T-cell (primary cell): ENCODE data around the gene AK4. TPM values are rescaled to one million over a fixed set of nuclear protein-coding genes. Genes with fewer than 3 reads are reported as not detected.

Experiments used
- ATAC-seq, 4 experiments: fragments of 200-7000 bp in 3 of 4; fragments of 150-1000 bp in 1 of 4; cut with Tn5 transposase; replicated peaks in 1 of 4; 1 replicate in 3 of 4; 2 replicates in 1 of 4; pipeline ENCODE4 v1.10.0; 2021; ENCODE audit warnings: moderate library complexity in 3 of 4, mild to moderate bottlenecking in 2 of 4, moderate number of reproducible peaks in 1 of 4
- CTCF ChIA-PET, 2 donors: fragments of 300-600 bp; sonication (Branson Sonifier 250); formaldehyde crosslinking; loops; one replicate each; lab custom pipeline; 2022; ENCODE audit warnings: antibody characterized with exemption in 2 of 2; lab: Charles Lee
- POLR2A ChIA-PET, 2 donors: fragments of 300-600 bp; sonication (Branson Sonifier 250); formaldehyde crosslinking; loops; one replicate each; lab custom pipeline; 2022; ENCODE audit warnings: antibody characterized with exemption in 2 of 2; lab: Charles Lee
- DNase-seq, 35 experiments: peaks; one replicate each; pipeline versions ENCODE4 v3.0.0 to v3.0.0-alpha.2; 2013 to 2023
- H3K27ac ChIP-seq: one replicate; pipeline ENCODE4 v1.5.1; 2013; ENCODE audit warnings: low read length
- H3K27me3 ChIP-seq, 2 experiments: replicated peaks in 1 of 2; 1 replicate in 1 of 2; 2 replicates in 1 of 2; pipeline versions ENCODE4 v1.6.1 to v1.7.0; 2013; ENCODE audit warnings: low read length in 1 of 2, mixed read lengths in 1 of 2; ENCODE audit not compliant: control insufficient read depth in 2 of 2, insufficient read depth in 2 of 2; ENCODE audit errors: extremely low read depth in 1 of 2
- H3K36me3 ChIP-seq, 2 donors: 1 replicate in 1 of 2; 2 replicates in 1 of 2; pipeline versions ENCODE4 v1.6.1 to v1.7.0; 2013; ENCODE audit warnings: low read length in 1 of 2; ENCODE audit not compliant: control insufficient read depth in 2 of 2, insufficient read depth in 1 of 2; ENCODE audit errors: extremely low read depth in 1 of 2
- H3K4me1 ChIP-seq, 2 experiments: 1 replicate in 1 of 2; 2 replicates in 1 of 2; pipeline versions ENCODE4 v1.6.1 to v1.7.0; 2013; ENCODE audit warnings: low read length in 2 of 2, mixed read lengths in 1 of 2; ENCODE audit not compliant: insufficient read depth in 2 of 2, control insufficient read depth in 1 of 2; ENCODE audit errors: extremely low read depth in 1 of 2
- H3K4me3 ChIP-seq, 2 donors: 1 replicate in 1 of 2; 2 replicates in 1 of 2; pipeline versions ENCODE4 v1.5.1 to v1.7.0; 2013; ENCODE audit warnings: mild to moderate bottlenecking in 2 of 2, low read length in 1 of 2, moderate library complexity in 1 of 2; ENCODE audit not compliant: control insufficient read depth in 1 of 2; ENCODE audit errors: extremely low read depth in 1 of 2
- H3K9me3 ChIP-seq: 2 replicates; pipeline ENCODE4 v1.7.0; 2013
- H3K27ac Mint-ChIP-seq, 2 donors: one replicate each; pipeline ENCODE4 v1.8.0; 2020 to 2021; ENCODE audit warnings: mild to moderate bottlenecking in 2 of 2, mixed read lengths in 2 of 2
- H3K27me3 Mint-ChIP-seq, 2 donors: one replicate each; pipeline ENCODE4 v1.8.0; 2021 to 2022; ENCODE audit warnings: mixed read lengths in 2 of 2
- H3K36me3 Mint-ChIP-seq: one replicate; pipeline ENCODE4 v1.8.0; 2021; ENCODE audit warnings: mixed read lengths
- H3K4me1 Mint-ChIP-seq, 3 donors: one replicate each; pipeline ENCODE4 v1.8.0; 2020 to 2022; ENCODE audit warnings: mixed read lengths in 3 of 3, mild to moderate bottlenecking in 1 of 3
- H3K4me3 Mint-ChIP-seq, 3 donors: one replicate each; pipeline ENCODE4 v1.8.0; 2020 to 2022; ENCODE audit warnings: mild to moderate bottlenecking in 3 of 3, mixed read lengths in 3 of 3, moderate library complexity in 3 of 3
- H3K9me3 Mint-ChIP-seq, 3 donors: one replicate each; pipeline ENCODE4 v1.8.0; 2020 to 2022; ENCODE audit warnings: mixed read lengths in 3 of 3
- WGBS: methylation state at CpG from one replicate; pipeline ENCODE4 v1.1.5; 2013; ENCODE audit warnings: missing lambda C conversion rate; ENCODE audit not compliant: insufficient coverage; 5-methylcytosine and 5-hydroxymethylcytosine counted together
- total RNA-seq, 35 experiments: library from RNA in 6 of 35; stranded (reverse) in 6 of 35; fragments of 120-200 nt in 1 of 35; gene quantifications; one replicate each; pipeline versions ENCODE4 v1.2.1 to v1.2.4 and lab custom pipeline; 2013 to 2026

Gene AK4
- total RNA-seq, 5 donors from 2014 or later (not counting 1 experiment from before 2014, with no cell fraction given): 0.18 to 2.4 (median 1.1) TPM

GRCh38 chr1:65148548-65149350, 746 bp downstream of the AK4 start:
- no peak overlapping the region for H3K27ac ChIP-seq
- Mint-ChIP-seq H3K9me3 (no peaks in the 10 kb centered on the region), H3K4me3 (peak overlapping the region; percentile 77 to 85 (median 78)), H3K27me3 (peaks cover 53 to 54% of the 10 kb centered on the region in 2 donors), H3K27ac (no peak overlapping the region), H3K36me3 (no peaks in the 10 kb centered on the region), H3K4me1 (peaks cover 8 to 17% (median 11%) of the 10 kb centered on the region in 3 donors)
- H3K4me1 ChIP-seq: peaks cover 0 to 17% of the 10 kb centered on the region in 2 experiments
- H3K9me3 ChIP-seq: no peaks in the 10 kb centered on the region
- H3K27me3 ChIP-seq: peaks cover 4 to 41% of the 10 kb centered on the region in 2 experiments
- no peaks in the 10 kb centered on the region for H3K36me3 ChIP-seq
- ChIA-PET CTCF (interaction anchor here in 1 of 2 donors (0.6 kb wide), 1 partner anchor 246 kb away, joined by 4 read pairs; no protein-coding TSS in a partner anchor), POLR2A (no interaction called here)
- peak in 14 of 35 experiments; percentile 1 to 14 (median 8) for DNase-seq
- peak overlapping the region; percentile 38 to 62 for H3K4me3 ChIP-seq
- under 1% methylated on average over 49 of the region's 73 CpGs for WGBS
- peak; percentile 36 to 67 (median 48) for ATAC-seq

GRCh38 chr1:65149351-65150107, 1.5 kb downstream of the AK4 start:
- Mint-ChIP-seq H3K36me3 (no peaks in the 10 kb centered on the region), H3K27me3 (peaks cover 50 to 51% of the 10 kb centered on the region in 2 donors), H3K9me3 (no peaks in the 10 kb centered on the region), H3K4me3 (peak overlapping the region; percentile 77 to 85 (median 78)), H3K27ac (no peak overlapping the region), H3K4me1 (peaks cover 8 to 17% (median 11%) of the 10 kb centered on the region in 3 donors)
- Histone ChIP-seq H3K4me3 (peak overlapping the region; percentile 24 to 62), H3K9me3 (no peaks in the 10 kb centered on the region), H3K27ac (no peak overlapping the region), H3K4me1 (peaks cover 0 to 17% of the 10 kb centered on the region in 2 experiments), H3K36me3 (no peaks in the 10 kb centered on the region), H3K27me3 (peaks cover 4 to 41% of the 10 kb centered on the region in 2 experiments)
- DNase-seq (no peak), ATAC-seq (peak in 2 of 4 experiments; percentile 20 to 23)
- CTCF ChIA-PET: interaction anchor here in 1 of 2 donors (0.6 kb wide), 1 partner anchor 247 kb away, joined by 4 read pairs; no protein-coding TSS in a partner anchor
- POLR2A ChIA-PET: interaction anchor here in 1 of 2 donors (0.7 kb wide), 1 partner anchor 14 kb away, joined by 4 read pairs; no protein-coding TSS in a partner anchor
- 20% methylated on average over 7 of the region's 14 CpGs for WGBS

- Histone ChIP-seq H3K36me3 (no peaks in the 10 kb centered on the region), H3K27ac (no peak overlapping the region), H3K4me3 (no peak overlapping the region), H3K27me3 (peaks cover 2 to 41% of the 10 kb centered on the region in 2 experiments), H3K9me3 (no peaks in the 10 kb centered on the region), H3K4me1 (peaks cover 0 to 17% of the 10 kb centered on the region in 2 experiments)
- ChIA-PET CTCF (interaction anchor here in 1 of 2 donors (0.8 kb wide), 1 partner anchor 9 kb away, joined by 4 read pairs; no protein-coding TSS in a partner anchor), POLR2A (interaction anchor here in 1 of 2 donors (0.7 kb wide), 1 partner anchor 14 kb away, joined by 4 read pairs; no protein-coding TSS in a partner anchor)
- Mint-ChIP-seq H3K27ac (no peak overlapping the region), H3K9me3 (no peaks in the 10 kb centered on the region), H3K4me1 (peaks cover 8 to 17% (median 11%) of the 10 kb centered on the region in 3 donors), H3K36me3 (no peaks in the 10 kb centered on the region), H3K4me3 (peak overlapping the region; percentile 2 to 85 (median 5)), H3K27me3 (peaks cover 44 to 48% of the 10 kb centered on the region in 2 donors)
- ATAC-seq (no peak), DNase-seq (no peak)
These were observed 2.1 kb downstream of the AK4 start for GRCh38 chr1:65150108-65150463.

- Mint-ChIP-seq H3K9me3 (no peaks in the 10 kb centered on the region), H3K4me3 (peak overlapping the region in 1 of 3 donors; percentile 85), H3K27me3 (peaks cover 38 to 41% of the 10 kb centered on the region in 2 donors), H3K4me1 (peaks cover 8 to 17% (median 11%) of the 10 kb centered on the region in 3 donors), H3K27ac (no peak overlapping the region), H3K36me3 (no peaks in the 10 kb centered on the region)
- peaks cover 0 to 37% of the 10 kb centered on the region in 2 experiments for H3K27me3 ChIP-seq
- H3K36me3 ChIP-seq: no peaks in the 10 kb centered on the region
- ChIA-PET CTCF (interaction anchor here in 1 of 2 donors (0.8 kb wide), 1 partner anchor 10 kb away, joined by 4 read pairs; no protein-coding TSS in a partner anchor), POLR2A (no interaction called here)
- 92% methylated on average over 19 of the region's 23 CpGs for WGBS
- H3K4me3 ChIP-seq: no peak overlapping the region
- no peak for DNase-seq
- H3K4me1 ChIP-seq: peaks cover 0 to 17% of the 10 kb centered on the region in 2 experiments
- ATAC-seq: no peak
- H3K9me3 ChIP-seq: no peaks in the 10 kb centered on the region
- H3K27ac ChIP-seq: no peak overlapping the region
These were observed 2.7 kb downstream of the AK4 start for GRCh38 chr1:65150583-65151263.

- DNase-seq (no peak), ATAC-seq (no peak)
- Histone ChIP-seq H3K27ac (no peak overlapping the region), H3K27me3 (peaks cover 0 to 29% of the 10 kb centered on the region in 2 experiments), H3K36me3 (no peaks in the 10 kb centered on the region), H3K4me3 (no peak overlapping the region), H3K4me1 (peaks cover 0 to 17% of the 10 kb centered on the region in 2 experiments), H3K9me3 (no peaks in the 10 kb centered on the region)
- Mint-ChIP-seq H3K4me1 (peaks cover 8 to 12% (median 11%) of the 10 kb centered on the region in 3 donors), H3K9me3 (no peaks in the 10 kb centered on the region), H3K27ac (no peak overlapping the region), H3K27me3 (peaks cover 30 to 33% of the 10 kb centered on the region in 2 donors), H3K4me3 (no peak overlapping the region), H3K36me3 (no peaks in the 10 kb centered on the region)
- ChIA-PET POLR2A (no interaction called here), CTCF (no interaction called here)
- WGBS: no CpG with 5 or more reads among the region's 1 CpG
These were observed 3.6 kb downstream of the AK4 start for GRCh38 chr1:65151641-65152040.
